Cerebellar cortex (tissue), 1 donor: ENCODE measurements around the gene SPPL3.
"Not testable (repeated sequence)": the region's sequence is repeated elsewhere in the genome, so short reads cannot be mapped to it uniquely, and the experiment has no call there.

Source experiments
- DNase-seq: peaks from one replicate; pipeline ENCODE4 v3.0.0-alpha.2; 2015; ENCODE audit warnings: low spot score

SPPL3 gene

GRCh38 chr12:120749256-120749655, 154.9 kb downstream of the SPPL3 start:
- no peak for DNase-seq

GRCh38 chr12:120748242-120748641, 155.9 kb downstream of the SPPL3 start:
- no peak for DNase-seq

- no peak for DNase-seq
Measured at GRCh38 chr12:120744922-120745493, 159.2 kb downstream of the SPPL3 start.

GRCh38 chr12:120741476-120742421, 162.4 kb downstream of the SPPL3 start:
- no peak for DNase-seq

GRCh38 chr12:120740871-120741270, 163.3 kb downstream of the SPPL3 start:
- no peak for DNase-seq

- DNase-seq, result no peak
Measured at GRCh38 chr12:120739821-120740613, 164.1 kb downstream of the SPPL3 start.

GRCh38 chr12:120739031-120739762, 165.0 kb downstream of the SPPL3 start:
- no peak for DNase-seq

GRCh38 chr12:120738252-120739030, 165.7 kb downstream of the SPPL3 start:
- DNase-seq, result no peak

GRCh38 chr12:120737557-120738251, 166.5 kb downstream of the SPPL3 start:
- no peak for DNase-seq

- no peak for DNase-seq
Measured at GRCh38 chr12:120736404-120737331, 167.5 kb downstream of the SPPL3 start.

- DNase-seq, result no peak
Measured at GRCh38 chr12:120735181-120735580, 169.0 kb downstream of the SPPL3 start.

- no peak for DNase-seq
Measured at GRCh38 chr12:120734210-120734609, 169.9 kb downstream of the SPPL3 start.

GRCh38 chr12:120733574-120733973, 170.6 kb downstream of the SPPL3 start:
- no peak for DNase-seq

GRCh38 chr12:120732198-120732597, 172.0 kb downstream of the SPPL3 start:
- not testable (repeated sequence) for DNase-seq

- no peak for DNase-seq
Measured at GRCh38 chr12:120726961-120727360, 177.2 kb downstream of the SPPL3 start.

GRCh38 chr12:120726510-120726793, 177.7 kb downstream of the SPPL3 start:
- no peak for DNase-seq

- peak; percentile 71 for DNase-seq
Measured at GRCh38 chr12:120725659-120726509, 178.3 kb downstream of the SPPL3 start, which contains the start of gene ACADS. Gene ACADS, plus strand, starts transcription at chr12:120725826. Its CDS starts 60 bp downstream, at chr12:120725886.

GRCh38 chr12:120725151-120725658, 179.0 kb downstream of the SPPL3 start:
- DNase-seq, result no peak
